DND-41 (cell line): Measurements from ENCODE around the gene TWSG1.

Experiments
- CTCF ChIP-seq: IDR thresholded peaks from 2 replicates; pipeline ENCODE4 v1.5.1; 2012; ENCODE audit warnings: borderline replicate concordance, low read length, moderate library complexity, mild to moderate bottlenecking; ENCODE audit not compliant: poor library complexity, severe bottlenecking; ENCODE audit errors: extremely low read depth
- EZH2 ChIP-seq: IDR thresholded peaks from 3 replicates; pipeline ENCODE4 v1.6.1; 2012; ENCODE audit warnings: borderline replicate concordance, low read depth, mild to moderate bottlenecking, moderate library complexity, low read length, inconsistent platforms; ENCODE audit not compliant: severe bottlenecking

- TF ChIP-seq CTCF (no peak), EZH2 (no peak)
Observed at GRCh38 chr18:9405977-9406376, 71.4 kb downstream of the TWSG1 start.
